Rectal smooth muscle tissue (tissue), 1 donor: ENCODE results near the gene HTR4.
"Not testable (repeated sequence)": the region's sequence is repeated elsewhere in the genome, so short reads cannot be mapped to it uniquely, and the experiment has no call there.

Experiments used
- H3K27ac ChIP-seq: one replicate; pipeline ENCODE4 v1.7.0; 2013; ENCODE audit warnings: low read depth, low read length, inconsistent platforms
- H3K27me3 ChIP-seq: one replicate; pipeline ENCODE4 v1.7.0; 2013; ENCODE audit warnings: low read length; ENCODE audit not compliant: control insufficient read depth, insufficient read depth
- H3K36me3 ChIP-seq: one replicate; pipeline ENCODE4 v1.7.0; 2013; ENCODE audit warnings: low read length; ENCODE audit not compliant: control insufficient read depth, insufficient read depth
- H3K4me1 ChIP-seq: one replicate; pipeline ENCODE4 v1.7.0; 2013; ENCODE audit warnings: low read length; ENCODE audit not compliant: control insufficient read depth, insufficient read depth
- H3K4me3 ChIP-seq: one replicate; pipeline ENCODE4 v1.7.0; 2013; ENCODE audit warnings: low read length
- H3K9ac ChIP-seq: one replicate; pipeline ENCODE4 v1.7.0; 2013; ENCODE audit warnings: low read length

HTR4 gene

GRCh38 chr5:148477429-148477828 is 176.9 kb downstream of the HTR4 start:
- Histone ChIP-seq H3K4me1 (no peaks in the 10 kb centered on the region), H3K4me3 (no peak overlapping the region), H3K27me3 (no peaks in the 10 kb centered on the region), H3K9ac (no peak overlapping the region), H3K36me3 (no peaks in the 10 kb centered on the region), H3K27ac (no peak overlapping the region)

GRCh38 chr5:148476302-148476701 is 178.0 kb downstream of the HTR4 start:
- H3K9ac ChIP-seq = no peak overlapping the region
- no peaks in the 10 kb centered on the region for H3K36me3 ChIP-seq
- no peaks in the 10 kb centered on the region for H3K4me1 ChIP-seq
- no peak overlapping the region for H3K27ac ChIP-seq
- no peaks in the 10 kb centered on the region for H3K27me3 ChIP-seq
- no peak overlapping the region for H3K4me3 ChIP-seq

GRCh38 chr5:148474025-148474511 is 180.3 kb downstream of the HTR4 start:
- H3K9ac ChIP-seq = no peak overlapping the region

GRCh38 chr5:148471379-148471778 is 182.9 kb downstream of the HTR4 start:
- Histone ChIP-seq H3K27ac (no peak overlapping the region), H3K27me3 (no peaks in the 10 kb centered on the region), H3K36me3 (no peaks in the 10 kb centered on the region), H3K4me3 (no peak overlapping the region), H3K9ac (no peak overlapping the region), H3K4me1 (no peaks in the 10 kb centered on the region)

More at GRCh38 chr5:148474025-148474511, 180.3 kb downstream of the HTR4 start:
- no peak overlapping the region for H3K27ac ChIP-seq
- H3K27me3 ChIP-seq = no peaks in the 10 kb centered on the region
- no peak overlapping the region for H3K4me3 ChIP-seq
- no peaks in the 10 kb centered on the region for H3K36me3 ChIP-seq
- no peaks in the 10 kb centered on the region for H3K4me1 ChIP-seq

- peaks cover 7% of the 10 kb centered on the region for H3K4me1 ChIP-seq
- no peaks in the 10 kb centered on the region for H3K36me3 ChIP-seq
- no peaks in the 10 kb centered on the region for H3K27me3 ChIP-seq
- H3K9ac ChIP-seq = no peak overlapping the region
- no peak overlapping the region for H3K4me3 ChIP-seq
- no peak overlapping the region for H3K27ac ChIP-seq
Measured at GRCh38 chr5:148469501-148469935, 184.8 kb downstream of the HTR4 start.

- not testable (repeated sequence) for H3K4me3 ChIP-seq, H3K27ac ChIP-seq, H3K36me3 ChIP-seq, H3K4me1 ChIP-seq, H3K9ac ChIP-seq, H3K27me3 ChIP-seq
Measured at GRCh38 chr5:148468746-148469145, 185.6 kb downstream of the HTR4 start.

GRCh38 chr5:148467958-148468357 is 186.4 kb downstream of the HTR4 start:
- Histone ChIP-seq H3K4me1 (peaks cover 7% of the 10 kb centered on the region), H3K27me3 (no peaks in the 10 kb centered on the region), H3K36me3 (no peaks in the 10 kb centered on the region), H3K4me3 (no peak overlapping the region), H3K27ac (no peak overlapping the region), H3K9ac (no peak overlapping the region)

- Histone ChIP-seq H3K27ac (no peak overlapping the region), H3K36me3 (no peaks in the 10 kb centered on the region), H3K4me1 (peaks cover 7% of the 10 kb centered on the region), H3K9ac (no peak overlapping the region), H3K27me3 (no peaks in the 10 kb centered on the region), H3K4me3 (no peak overlapping the region)
Measured at GRCh38 chr5:148466236-148466580, 188.1 kb downstream of the HTR4 start.

GRCh38 chr5:148465381-148466235 is 188.7 kb downstream of the HTR4 start:
- Histone ChIP-seq H3K27ac (peak overlapping the region; percentile 28), H3K9ac (no peak overlapping the region), H3K4me1 (peaks cover 7% of the 10 kb centered on the region), H3K36me3 (no peaks in the 10 kb centered on the region), H3K27me3 (no peaks in the 10 kb centered on the region), H3K4me3 (no peak overlapping the region)

- H3K4me3 ChIP-seq = no peak overlapping the region
- no peaks in the 10 kb centered on the region for H3K36me3 ChIP-seq
- H3K27ac ChIP-seq = no peak overlapping the region
- H3K27me3 ChIP-seq = no peaks in the 10 kb centered on the region
- no peaks in the 10 kb centered on the region for H3K4me1 ChIP-seq
- H3K9ac ChIP-seq = no peak overlapping the region
Measured at GRCh38 chr5:148459669-148460068, 194.7 kb downstream of the HTR4 start.

GRCh38 chr5:148458036-148458888 is 196.1 kb downstream of the HTR4 start:
- Histone ChIP-seq H3K4me1 (no peaks in the 10 kb centered on the region), H3K27ac (no peak overlapping the region), H3K27me3 (no peaks in the 10 kb centered on the region), H3K36me3 (no peaks in the 10 kb centered on the region), H3K9ac (no peak overlapping the region), H3K4me3 (no peak overlapping the region)

- Histone ChIP-seq H3K4me3 (no peak overlapping the region), H3K9ac (no peak overlapping the region), H3K27me3 (no peaks in the 10 kb centered on the region), H3K27ac (no peak overlapping the region), H3K36me3 (no peaks in the 10 kb centered on the region), H3K4me1 (no peaks in the 10 kb centered on the region)
Measured at GRCh38 chr5:148457183-148457620, 197.1 kb downstream of the HTR4 start.
